Measurements from ENCODE around the gene PLA2G1B.

The PLA2G1B gene

GRCh38 chr12:120327593-120327992 is at the start of gene PLA2G1B:
PLA2G1B (minus strand) TSS chr12:120327779; CDS start chr12:120327753, 26 bp downstream.
- TF ChIP-seq CTCF (IDR thresholded peaks at IDR 0.05) = no peak
- Histone ChIP-seq H3K36me3 (no peaks in the 10 kb centered on the region), H3K27ac (no peak within 1 kb of the TSS), H3K4me1 (peaks cover 0 to 5% (median 0%) of the 10 kb centered on the region in 4 donors), H3K9me3 (no peaks in the 10 kb centered on the region), H3K4me3 (no peak within 1 kb of the TSS), H3K27me3 (peaks cover 0 to 8% of the 10 kb centered on the region in 2 donors)
- intact Hi-C loops (cut with DNase I; ENCODE audit: low total_unique reads) = no loop called here
- DNase-seq = no peak

- H3K27ac ChIP-seq = no peak overlapping the region
- intact Hi-C loops (cut with DNase I; ENCODE audit: low total_unique reads) = no loop called here
- no peaks in the 10 kb centered on the region for H3K4me1 ChIP-seq
- no peak overlapping the region for H3K4me3 ChIP-seq
- no peak for TF ChIP-seq CTCF (IDR thresholded peaks at IDR 0.05)
- DNase-seq = no peak
- peaks cover 0 to 61% of the 10 kb centered on the region in 2 donors for H3K27me3 ChIP-seq
- H3K9me3 ChIP-seq = no peaks in the 10 kb centered on the region
- H3K36me3 ChIP-seq = no peaks in the 10 kb centered on the region
Observed at GRCh38 chr12:120376934-120377572, 49.5 kb upstream of the PLA2G1B start.

GRCh38 chr12:120376416-120376815 is 48.8 kb upstream of the PLA2G1B start:
- Histone ChIP-seq H3K27me3 (peaks cover 0 to 67% of the 10 kb centered on the region in 2 donors), H3K4me1 (no peaks in the 10 kb centered on the region), H3K4me3 (no peak overlapping the region), H3K27ac (no peak overlapping the region), H3K9me3 (no peaks in the 10 kb centered on the region), H3K36me3 (no peaks in the 10 kb centered on the region)
- intact Hi-C loops (cut with DNase I; ENCODE audit: low total_unique reads) = no loop called here
- no peak for TF ChIP-seq CTCF (IDR thresholded peaks at IDR 0.05)
- no peak for DNase-seq

- no peak overlapping the region for H3K4me3 ChIP-seq
- no peak overlapping the region for H3K27ac ChIP-seq
- no peak for TF ChIP-seq CTCF (IDR thresholded peaks at IDR 0.05)
- H3K27me3 ChIP-seq = peaks cover 0 to 70% of the 10 kb centered on the region in 2 donors
- DNase-seq = no peak
- H3K4me1 ChIP-seq = no peaks in the 10 kb centered on the region
- intact Hi-C loops (cut with DNase I; ENCODE audit: low total_unique reads) = no loop called here
- no peaks in the 10 kb centered on the region for H3K9me3 ChIP-seq
- H3K36me3 ChIP-seq = no peaks in the 10 kb centered on the region
Observed at GRCh38 chr12:120376009-120376408, 48.4 kb upstream of the PLA2G1B start.

- H3K9me3 ChIP-seq = no peaks in the 10 kb centered on the region
- intact Hi-C loops (cut with DNase I; ENCODE audit: low total_unique reads) = no loop called here
- no peak for DNase-seq
- peaks cover 0 to 83% of the 10 kb centered on the region in 2 donors for H3K27me3 ChIP-seq
- peaks cover 0 to 10% (median 8%) of the 10 kb centered on the region in 4 donors for H3K4me1 ChIP-seq
- no peak overlapping the region for H3K4me3 ChIP-seq
- no peaks in the 10 kb centered on the region for H3K36me3 ChIP-seq
- no peak overlapping the region for H3K27ac ChIP-seq
- no peak for TF ChIP-seq CTCF (IDR thresholded peaks at IDR 0.05)
Observed at GRCh38 chr12:120373683-120374082, 46.1 kb upstream of the PLA2G1B start.
